Rectal smooth muscle tissue (tissue), 1 donor: Measurements from ENCODE around the gene PIK3C3.
A peak's percentile ranks its signal among the peaks of the same experiment; 100 is the strongest.

ENCODE experiments used
- H3K27ac ChIP-seq: one replicate; pipeline ENCODE4 v1.7.0; 2013; ENCODE audit warnings: low read depth, low read length, inconsistent platforms
- H3K27me3 ChIP-seq: one replicate; pipeline ENCODE4 v1.7.0; 2013; ENCODE audit warnings: low read length; ENCODE audit not compliant: control insufficient read depth, insufficient read depth
- H3K36me3 ChIP-seq: one replicate; pipeline ENCODE4 v1.7.0; 2013; ENCODE audit warnings: low read length; ENCODE audit not compliant: control insufficient read depth, insufficient read depth
- H3K4me1 ChIP-seq: one replicate; pipeline ENCODE4 v1.7.0; 2013; ENCODE audit warnings: low read length; ENCODE audit not compliant: control insufficient read depth, insufficient read depth
- H3K4me3 ChIP-seq: one replicate; pipeline ENCODE4 v1.7.0; 2013; ENCODE audit warnings: low read length
- H3K9ac ChIP-seq: one replicate; pipeline ENCODE4 v1.7.0; 2013; ENCODE audit warnings: low read length

PIK3C3 gene

DNA sequence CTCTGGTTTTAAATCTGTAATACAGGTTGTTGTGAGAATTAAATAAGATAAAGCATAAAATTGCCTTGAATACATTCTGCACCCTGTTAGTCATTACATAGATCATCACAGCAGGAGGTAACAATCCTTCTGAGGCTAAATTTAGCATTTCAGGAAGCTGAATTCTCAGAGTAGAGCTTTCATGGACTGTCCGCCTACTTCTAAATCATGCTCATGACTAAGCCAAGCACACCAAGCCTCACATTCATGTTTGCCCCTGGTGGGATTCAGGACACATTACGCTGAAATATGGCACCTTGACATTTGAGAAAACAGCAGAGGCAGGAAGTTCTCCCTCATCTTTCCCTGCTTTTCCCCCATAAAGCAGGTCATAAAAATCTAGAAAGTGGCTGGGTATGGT, 16.6 kb upstream of the PIK3C3 start:
- Histone ChIP-seq H3K27me3 (no peaks in the 10 kb centered on the region), H3K4me3 (no peak overlapping the region)

DNA sequence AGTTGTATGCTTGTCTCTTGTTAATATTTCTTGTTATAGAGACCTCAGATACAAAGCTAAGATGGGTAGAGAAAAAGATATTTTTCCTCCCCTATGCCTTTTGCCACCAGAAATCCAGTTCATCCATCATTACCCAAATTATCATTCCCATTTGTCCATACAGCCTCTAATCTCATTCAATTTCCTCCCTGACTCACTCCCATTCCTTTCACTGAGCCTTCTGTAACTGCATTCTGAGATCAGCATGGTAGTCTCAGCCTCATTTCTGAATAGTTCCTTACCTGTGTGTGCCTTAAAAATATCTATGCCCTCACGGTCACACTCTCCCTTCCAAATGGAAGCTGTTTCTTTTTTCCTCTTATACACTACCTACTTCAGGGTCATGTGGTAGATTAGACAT, 15.7 kb upstream of the PIK3C3 start:
- H3K4me3 ChIP-seq = no peak overlapping the region
- H3K36me3 ChIP-seq = no peaks in the 10 kb centered on the region
- no peak overlapping the region for H3K27ac ChIP-seq
- H3K4me1 ChIP-seq = no peaks in the 10 kb centered on the region
- H3K9ac ChIP-seq = no peak overlapping the region
- no peaks in the 10 kb centered on the region for H3K27me3 ChIP-seq

More for the DNA sequence above, 16.6 kb upstream of the PIK3C3 start:
- Histone ChIP-seq H3K4me1 (no peaks in the 10 kb centered on the region), H3K9ac (no peak overlapping the region), H3K36me3 (no peaks in the 10 kb centered on the region), H3K27ac (no peak overlapping the region)

DNA sequence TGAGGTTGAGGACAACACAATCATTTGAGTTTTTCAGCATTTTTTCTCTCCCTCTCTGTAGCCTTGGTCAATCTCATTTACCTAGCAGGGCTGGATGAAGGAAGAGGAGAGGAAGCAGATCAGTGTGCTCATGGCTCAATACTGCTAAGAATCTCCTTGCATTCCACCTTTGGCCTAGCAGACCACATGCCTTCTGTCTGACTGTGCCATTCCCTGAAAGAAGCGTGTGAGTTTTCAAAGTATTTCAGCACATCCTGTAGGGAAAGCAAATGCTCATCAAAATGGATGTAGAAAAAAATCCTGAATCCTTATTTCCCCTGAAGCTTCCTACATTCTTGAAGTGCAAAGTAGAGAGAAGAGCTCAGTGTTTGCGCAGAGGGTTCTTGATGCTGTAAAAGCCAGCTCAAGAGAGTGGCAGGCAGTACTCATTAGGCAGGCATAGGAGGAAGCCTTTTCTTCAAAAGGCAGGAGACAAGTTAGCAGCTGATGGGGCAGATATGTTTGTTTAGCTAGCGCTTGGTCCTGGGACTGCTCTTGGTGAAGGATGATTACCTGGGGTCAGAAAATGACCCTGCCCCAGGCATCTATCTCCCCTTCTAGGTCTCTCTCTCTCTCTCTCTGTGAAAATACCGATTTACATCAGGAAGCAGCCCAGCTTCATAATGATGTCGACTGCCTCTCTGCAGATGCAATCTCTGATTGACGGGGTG, 14.4 kb upstream of the PIK3C3 start:
- Histone ChIP-seq H3K36me3 (no peaks in the 10 kb centered on the region), H3K4me3 (no peak overlapping the region), H3K9ac (no peak overlapping the region), H3K4me1 (no peaks in the 10 kb centered on the region), H3K27me3 (no peaks in the 10 kb centered on the region), H3K27ac (no peak overlapping the region)

DNA sequence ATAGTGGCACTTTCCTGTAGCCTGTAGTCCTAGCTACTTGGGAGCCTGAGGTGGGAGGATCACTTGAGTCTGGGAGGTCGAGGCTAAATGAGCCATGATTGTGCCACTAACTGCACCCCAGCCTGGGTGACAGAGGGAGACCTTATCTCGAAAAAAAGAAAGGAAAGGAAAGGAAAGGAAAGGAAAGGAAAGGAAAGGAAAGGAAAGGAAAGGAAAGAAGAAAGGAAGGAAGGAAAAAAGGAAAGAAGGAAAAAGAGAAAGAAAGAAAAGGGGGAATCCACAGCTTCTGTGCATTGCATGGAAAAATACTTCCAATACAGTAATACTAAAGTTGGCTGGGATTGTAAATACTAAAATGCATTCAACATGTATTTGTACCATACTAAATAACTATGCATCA, 12.8 kb upstream of the PIK3C3 start:
- Histone ChIP-seq H3K36me3 (no peaks in the 10 kb centered on the region), H3K4me1 (no peaks in the 10 kb centered on the region), H3K27me3 (no peaks in the 10 kb centered on the region), H3K27ac (no peak overlapping the region), H3K4me3 (no peak overlapping the region), H3K9ac (no peak overlapping the region)

DNA sequence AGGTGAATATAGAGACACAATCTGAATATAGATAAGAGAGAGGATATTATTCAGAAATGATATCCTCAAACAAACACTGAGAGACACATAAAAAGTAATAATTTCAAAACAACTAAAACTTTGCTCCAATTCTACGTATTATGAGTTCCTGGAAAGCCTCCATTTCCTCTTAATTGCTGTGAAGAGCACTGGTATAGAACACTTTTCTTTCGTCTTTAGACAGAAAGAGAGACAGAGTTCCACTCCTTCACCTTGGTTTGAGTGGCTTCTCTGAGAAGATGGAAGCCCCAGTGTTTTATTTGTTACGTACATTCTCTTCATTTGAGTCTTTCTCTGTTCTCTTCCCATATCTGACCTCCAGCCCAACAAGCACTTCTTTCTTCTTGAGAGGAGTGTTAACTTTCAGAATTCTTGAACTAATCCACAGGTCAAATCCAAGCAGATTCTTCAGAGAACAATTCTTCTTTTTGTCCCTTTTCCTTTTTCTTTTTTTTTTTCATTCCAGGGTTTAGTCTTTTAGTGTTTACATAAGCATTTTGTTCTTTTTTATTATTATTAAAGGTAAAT, 6.4 kb upstream of the PIK3C3 start:
- H3K4me1 ChIP-seq = no peaks in the 10 kb centered on the region
- no peak overlapping the region for H3K9ac ChIP-seq
- no peaks in the 10 kb centered on the region for H3K36me3 ChIP-seq
- no peak overlapping the region for H3K4me3 ChIP-seq
- H3K27me3 ChIP-seq = no peaks in the 10 kb centered on the region
- H3K27ac ChIP-seq = no peak overlapping the region

DNA sequence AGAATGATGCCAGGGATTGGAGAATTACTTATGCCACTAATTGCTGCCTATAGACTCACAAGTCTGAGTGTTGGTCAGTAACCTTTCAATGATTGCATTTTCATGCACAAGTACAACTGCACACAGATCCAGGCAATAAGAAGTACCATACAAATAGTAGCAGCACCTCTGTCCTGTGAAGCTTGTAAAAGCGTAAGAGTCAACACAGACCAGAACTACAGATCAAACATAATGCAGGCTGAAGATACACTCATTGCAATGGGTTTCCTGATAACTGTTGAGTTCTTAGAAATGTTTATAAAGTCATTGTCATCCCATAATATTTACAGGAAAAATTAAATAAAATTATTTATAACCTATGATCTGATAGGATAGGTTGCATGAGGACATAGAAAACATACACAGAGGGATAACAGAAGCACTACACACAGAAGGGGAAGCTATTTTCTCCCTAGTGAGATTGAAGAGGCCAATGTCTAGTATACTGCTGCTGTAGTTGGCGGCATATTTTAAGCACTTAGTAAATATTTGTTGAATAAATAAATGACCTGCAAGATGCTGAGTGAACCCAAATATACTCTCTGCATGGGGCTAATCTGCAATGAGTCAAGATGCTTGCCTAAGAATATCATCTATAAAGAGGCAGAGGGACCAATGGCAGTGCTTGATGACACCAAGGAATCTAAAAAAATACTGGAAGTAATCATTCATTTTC, 5.7 kb upstream of the PIK3C3 start:
- H3K4me3 ChIP-seq = no peak overlapping the region
- H3K27me3 ChIP-seq = no peaks in the 10 kb centered on the region
- H3K27ac ChIP-seq = no peak overlapping the region
- no peaks in the 10 kb centered on the region for H3K4me1 ChIP-seq
- no peaks in the 10 kb centered on the region for H3K36me3 ChIP-seq
- no peak overlapping the region for H3K9ac ChIP-seq

DNA sequence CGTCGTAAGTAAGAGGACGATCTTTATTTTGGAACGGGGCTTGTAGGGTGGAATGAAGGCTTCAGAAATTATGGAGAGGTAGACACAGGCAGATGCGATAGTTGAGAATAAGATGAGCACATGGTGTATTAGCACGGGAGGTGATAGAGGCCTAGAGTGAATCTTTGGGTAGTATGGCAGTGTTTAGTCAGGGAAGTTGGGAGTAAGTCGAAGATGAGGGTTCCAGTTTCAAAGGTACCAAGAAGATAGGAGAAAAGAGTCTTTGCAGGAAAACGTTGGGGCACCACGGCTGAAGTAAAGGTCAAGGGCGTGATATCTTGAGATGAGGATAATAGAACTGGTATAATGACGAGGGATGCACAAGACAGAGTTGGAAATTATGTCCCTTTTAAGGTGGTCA, 654 bp downstream of the PIK3C3 start:
- no peak overlapping the region for H3K27ac ChIP-seq
- H3K27me3 ChIP-seq = no peaks in the 10 kb centered on the region
- peaks cover 4% of the 10 kb centered on the region for H3K4me1 ChIP-seq
- H3K4me3 ChIP-seq = peak overlapping the region; percentile 94
- peak overlapping the region; percentile 79 for H3K9ac ChIP-seq
- no peaks in the 10 kb centered on the region for H3K36me3 ChIP-seq

DNA sequence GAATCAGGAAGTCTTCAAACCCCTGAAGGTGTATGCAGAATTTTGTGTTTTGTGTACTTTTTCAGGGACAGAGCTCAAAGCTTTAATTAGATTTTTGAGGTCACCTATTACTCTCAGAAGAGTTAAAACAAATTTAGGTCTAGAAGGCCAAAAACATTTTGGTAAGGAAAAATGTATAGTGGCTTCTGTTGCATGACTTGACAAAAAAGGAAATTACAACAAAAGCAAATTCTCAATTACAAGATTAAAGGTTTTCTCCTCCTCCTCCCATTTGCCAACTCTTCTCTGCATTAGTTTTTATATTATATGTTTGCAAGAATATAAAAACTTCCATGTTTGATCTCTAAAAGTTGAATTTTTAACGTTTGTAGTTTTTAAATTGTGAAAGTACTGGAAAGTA, 4.0 kb downstream of the PIK3C3 start:
- Histone ChIP-seq H3K9ac (no peak overlapping the region), H3K36me3 (peaks cover 2% of the 10 kb centered on the region), H3K27me3 (no peaks in the 10 kb centered on the region), H3K4me1 (peaks cover 4% of the 10 kb centered on the region), H3K4me3 (no peak overlapping the region), H3K27ac (no peak overlapping the region)

DNA sequence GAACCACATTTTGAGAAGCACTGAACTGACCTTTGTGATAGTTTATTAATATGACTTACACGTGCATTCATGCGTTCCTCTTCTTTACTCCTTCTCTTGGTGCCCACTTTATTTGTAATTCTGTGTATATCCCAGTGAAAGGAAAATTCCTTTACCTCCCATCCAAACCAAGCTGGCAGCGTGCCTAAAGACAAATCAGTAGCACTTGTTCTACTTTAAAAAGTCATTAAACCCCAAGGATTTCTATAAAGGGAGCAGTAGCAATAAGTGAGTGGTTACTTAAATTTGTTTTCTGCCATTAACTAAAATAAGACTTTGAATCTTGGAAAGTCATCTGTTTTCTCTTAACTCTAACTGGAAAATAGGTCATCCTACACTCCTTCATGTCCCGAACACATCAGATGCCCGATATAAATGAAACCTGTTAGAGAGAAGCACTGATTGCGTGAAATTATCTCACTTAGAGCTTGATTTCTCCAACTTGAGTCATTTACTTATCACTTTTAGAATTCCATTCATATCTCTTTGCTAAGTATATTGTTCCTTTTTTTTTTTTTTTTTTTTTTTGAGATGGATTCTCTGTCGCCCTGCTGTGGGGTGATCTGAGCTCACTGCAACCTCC, 10.7 kb downstream of the PIK3C3 start:
- Histone ChIP-seq H3K4me3 (no peak overlapping the region), H3K27ac (no peak overlapping the region), H3K27me3 (no peaks in the 10 kb centered on the region), H3K36me3 (peaks cover 11% of the 10 kb centered on the region), H3K9ac (no peak overlapping the region), H3K4me1 (peaks cover 9% of the 10 kb centered on the region)

DNA sequence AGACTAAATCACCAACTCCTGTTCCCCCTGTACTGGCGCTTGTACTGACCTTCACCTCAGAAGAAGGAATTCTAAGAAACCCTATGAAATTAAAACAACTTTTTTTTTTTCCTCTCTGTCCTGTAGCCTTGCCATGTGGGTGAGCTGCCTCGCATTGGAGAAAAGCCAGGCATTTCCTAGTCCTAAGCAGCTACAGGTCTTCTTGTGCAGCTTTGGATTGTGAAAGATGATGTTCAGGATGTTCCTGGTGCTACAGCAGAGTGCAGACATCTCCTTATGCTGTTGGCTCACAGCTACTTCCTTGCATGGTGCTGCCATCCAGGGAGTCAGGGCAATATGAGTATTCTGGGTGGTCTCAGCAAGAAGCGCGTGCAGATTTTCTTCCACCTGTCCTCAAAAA, 11.9 kb downstream of the PIK3C3 start:
- Histone ChIP-seq H3K9ac (no peak overlapping the region), H3K27ac (no peak overlapping the region), H3K4me3 (no peak overlapping the region), H3K36me3 (peaks cover 11% of the 10 kb centered on the region), H3K4me1 (peaks cover 9% of the 10 kb centered on the region), H3K27me3 (no peaks in the 10 kb centered on the region)

DNA sequence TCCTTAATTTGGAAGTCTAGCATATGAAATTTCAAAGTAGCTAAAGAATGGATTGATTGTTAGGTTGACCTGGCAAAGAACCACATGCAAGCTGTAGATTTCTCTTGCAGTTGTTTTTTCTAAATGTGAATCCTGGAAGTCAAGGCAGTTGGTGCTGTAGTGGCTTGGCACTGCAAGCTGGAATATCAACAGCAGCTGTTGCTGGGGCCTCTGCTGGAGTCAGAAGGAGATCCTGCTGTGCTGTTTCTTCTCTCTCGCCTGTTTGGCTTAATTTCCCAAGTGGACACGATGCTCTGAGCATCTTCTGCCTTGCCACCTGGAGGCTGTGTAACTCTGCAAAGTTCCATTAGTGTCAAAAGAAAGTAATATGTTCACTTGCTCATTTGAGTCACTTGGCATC, 12.6 kb downstream of the PIK3C3 start:
- H3K4me3 ChIP-seq = no peak overlapping the region
- peaks cover 9% of the 10 kb centered on the region for H3K4me1 ChIP-seq
- H3K36me3 ChIP-seq = peaks cover 8% of the 10 kb centered on the region
- no peak overlapping the region for H3K9ac ChIP-seq
- peak overlapping the region; percentile 27 for H3K27ac ChIP-seq
- no peaks in the 10 kb centered on the region for H3K27me3 ChIP-seq

DNA sequence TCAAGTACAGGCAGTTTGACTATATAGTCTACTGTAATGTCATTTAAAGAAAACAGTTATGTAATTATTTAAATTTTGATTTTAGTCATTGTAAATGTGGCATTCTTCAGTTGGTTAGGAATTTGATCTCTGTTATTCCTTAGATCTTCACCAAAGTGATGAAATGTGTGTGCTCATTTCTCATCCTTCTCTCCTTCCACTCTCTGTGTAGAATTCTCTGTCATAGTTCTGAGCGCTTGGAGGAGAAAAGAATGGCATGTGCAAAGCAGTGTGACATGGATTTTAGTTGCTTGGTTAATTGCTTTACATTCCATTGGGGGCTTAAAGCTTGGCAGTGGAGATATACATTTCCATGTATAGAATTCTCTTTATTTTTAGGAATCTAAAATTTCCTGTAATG, 14.8 kb downstream of the PIK3C3 start:
- peaks cover 8% of the 10 kb centered on the region for H3K36me3 ChIP-seq

More for the DNA sequence above, 14.8 kb downstream of the PIK3C3 start:
- Histone ChIP-seq H3K4me1 (peaks cover 11% of the 10 kb centered on the region), H3K4me3 (no peak overlapping the region), H3K9ac (no peak overlapping the region), H3K27ac (no peak overlapping the region), H3K27me3 (no peaks in the 10 kb centered on the region)
